ENCODE results near the gene SMARCA4.

GRCh38 chr19:10952809-10953208 is 8.0 kb upstream of the SMARCA4 start:
- TF ChIP-seq, protein P1, sequence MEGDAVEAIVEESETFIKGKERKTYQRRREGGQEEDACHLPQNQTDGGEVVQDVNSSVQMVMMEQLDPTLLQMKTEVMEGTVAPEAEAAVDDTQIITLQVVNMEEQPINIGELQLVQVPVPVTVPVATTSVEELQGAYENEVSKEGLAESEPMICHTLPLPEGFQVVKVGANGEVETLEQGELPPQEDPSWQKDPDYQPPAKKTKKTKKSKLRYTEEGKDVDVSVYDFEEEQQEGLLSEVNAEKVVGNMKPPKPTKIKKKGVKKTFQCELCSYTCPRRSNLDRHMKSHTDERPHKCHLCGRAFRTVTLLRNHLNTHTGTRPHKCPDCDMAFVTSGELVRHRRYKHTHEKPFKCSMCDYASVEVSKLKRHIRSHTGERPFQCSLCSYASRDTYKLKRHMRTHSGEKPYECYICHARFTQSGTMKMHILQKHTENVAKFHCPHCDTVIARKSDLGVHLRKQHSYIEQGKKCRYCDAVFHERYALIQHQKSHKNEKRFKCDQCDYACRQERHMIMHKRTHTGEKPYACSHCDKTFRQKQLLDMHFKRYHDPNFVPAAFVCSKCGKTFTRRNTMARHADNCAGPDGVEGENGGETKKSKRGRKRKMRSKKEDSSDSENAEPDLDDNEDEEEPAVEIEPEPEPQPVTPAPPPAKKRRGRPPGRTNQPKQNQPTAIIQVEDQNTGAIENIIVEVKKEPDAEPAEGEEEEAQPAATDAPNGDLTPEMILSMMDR (tag by site-specific recombination; IDR thresholded peaks at IDR 0.05), result no peak
- TF ChIP-seq, protein P2, sequence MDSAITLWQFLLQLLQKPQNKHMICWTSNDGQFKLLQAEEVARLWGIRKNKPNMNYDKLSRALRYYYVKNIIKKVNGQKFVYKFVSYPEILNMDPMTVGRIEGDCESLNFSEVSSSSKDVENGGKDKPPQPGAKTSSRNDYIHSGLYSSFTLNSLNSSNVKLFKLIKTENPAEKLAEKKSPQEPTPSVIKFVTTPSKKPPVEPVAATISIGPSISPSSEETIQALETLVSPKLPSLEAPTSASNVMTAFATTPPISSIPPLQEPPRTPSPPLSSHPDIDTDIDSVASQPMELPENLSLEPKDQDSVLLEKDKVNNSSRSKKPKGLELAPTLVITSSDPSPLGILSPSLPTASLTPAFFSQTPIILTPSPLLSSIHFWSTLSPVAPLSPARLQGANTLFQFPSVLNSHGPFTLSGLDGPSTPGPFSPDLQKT (IDR thresholded peaks at IDR 0.05; ENCODE audit: borderline replicate concordance, low read depth, low read length), result no peak
- no peak for TF ChIP-seq RBAK (tag by site-specific recombination; IDR thresholded peaks at IDR 0.05)
- TF ChIP-seq ZNF404 (tag by site-specific recombination; IDR thresholded peaks at IDR 0.05), result no peak
- TF ChIP-seq ZNF324 (tag by site-specific recombination; IDR thresholded peaks at IDR 0.05), result no peak
- TF ChIP-seq ZNF398 (tag by site-specific recombination; IDR thresholded peaks at IDR 0.05), result no peak
- TF ChIP-seq KLF16 (tag by site-specific recombination; IDR thresholded peaks at IDR 0.05), result no peak

Data from HEK293 (cell line).